SK-N-SH treated with all-trans-retinoic acid at 6 μM for 48 hours (cell line): ENCODE results near the gene MLPH.

Experiments
- ATAC-seq: fragments of 200-7000 bp; cut with Tn5 transposase; 3 replicates; pipeline ENCODE4 v1.9.1; 2020; ENCODE audit warnings: mild to moderate bottlenecking, moderate library complexity
- ARNTL ChIP-seq: fragments of 450-650 bp; formaldehyde crosslinking; IDR thresholded peaks from 2 replicates; pipeline ENCODE4 v1.5.0; 2020; ENCODE audit warnings: low read depth, mild to moderate bottlenecking, moderate library complexity, borderline replicate concordance
- BACH2 ChIP-seq: fragments of 250-450 bp; sonication (Bioruptor Pico); IDR thresholded peaks from 2 replicates; pipeline ENCODE4 v1.9.0; 2021; ENCODE audit warnings: mild to moderate bottlenecking, borderline replicate concordance
- CREB5 ChIP-seq: fragments of 250-450 bp; sonication (Bioruptor Pico); IDR thresholded peaks from 2 replicates; pipeline ENCODE4 v1.5.1; 2020; ENCODE audit warnings: low read depth, mild to moderate bottlenecking, moderate library complexity
- CSDC2 ChIP-seq: fragments of 250-450 bp; sonication (Bioruptor Pico); IDR thresholded peaks from 2 replicates; pipeline ENCODE4 v1.5.0; 2020; ENCODE audit warnings: mild to moderate bottlenecking, moderate library complexity
- CSRNP3 ChIP-seq: fragments of 250-450 bp; sonication (Bioruptor Pico); IDR thresholded peaks from 2 replicates; pipeline ENCODE4 v1.5.1; 2021; ENCODE audit warnings: mild to moderate bottlenecking, moderate library complexity
- ESRRG ChIP-seq: fragments of 250-450 bp; sonication (Bioruptor Pico); IDR thresholded peaks from 2 replicates; pipeline ENCODE4 v1.6.1; 2021; ENCODE audit warnings: mild to moderate bottlenecking
- ISL1 ChIP-seq: fragments of 250-450 bp; sonication (Bioruptor Pico); IDR thresholded peaks from 2 replicates; pipeline ENCODE4 v2.1.2; 2022; ENCODE audit warnings: mild to moderate bottlenecking, moderate library complexity
- OSR1 ChIP-seq: fragments of 250-450 bp; sonication (Bioruptor Pico); IDR thresholded peaks from 2 replicates; pipeline ENCODE4 v1.8.0; 2022; ENCODE audit warnings: moderate library complexity, mild to moderate bottlenecking, inconsistent platforms
- POU6F1 ChIP-seq: fragments of 250-450 bp; sonication (Bioruptor Pico); IDR thresholded peaks from 2 replicates; pipeline ENCODE4 v1.8.0; 2021; ENCODE audit warnings: low read depth, mild to moderate bottlenecking, moderate library complexity, borderline replicate concordance
- RARB ChIP-seq: fragments of 250-450 bp; sonication (Bioruptor Pico); IDR thresholded peaks from 2 replicates; pipeline ENCODE4 v1.8.0; 2021; ENCODE audit warnings: mild to moderate bottlenecking, moderate library complexity
- SNAI2 ChIP-seq: fragments of 250-450 bp; sonication (Bioruptor Pico); IDR thresholded peaks from 2 replicates; pipeline ENCODE4 v1.5.0; 2020; ENCODE audit warnings: mild to moderate bottlenecking, moderate library complexity
- TSHZ2 ChIP-seq: fragments of 250-450 bp; sonication (Bioruptor Pico); IDR thresholded peaks from 2 replicates; pipeline ENCODE4 v1.5.0; 2020; ENCODE audit warnings: mild to moderate bottlenecking, moderate library complexity
- ZC3H10 ChIP-seq: fragments of 250-450 bp; sonication (Bioruptor Pico); IDR thresholded peaks from 2 replicates; pipeline ENCODE4 v1.5.1; 2021; ENCODE audit warnings: mild to moderate bottlenecking, moderate library complexity
- ZFP3 ChIP-seq: fragments of 250-450 bp; sonication (Bioruptor Pico); IDR thresholded peaks from 2 replicates; pipeline ENCODE4 v1.5.0; 2020; ENCODE audit warnings: mild to moderate bottlenecking, moderate library complexity
- ZFP30 ChIP-seq: fragments of 450-650 bp; formaldehyde crosslinking; IDR thresholded peaks from 2 replicates; pipeline ENCODE4 v1.5.0; 2022; ENCODE audit warnings: mild to moderate bottlenecking, moderate library complexity
- ZNF565 ChIP-seq: fragments of 450-650 bp; formaldehyde crosslinking; conservative IDR thresholded peaks from 2 replicates; pipeline ENCODE4 v1.5.0; 2020; ENCODE audit warnings: low read depth, mild to moderate bottlenecking, moderate library complexity
- ZNF70 ChIP-seq: fragments of 450-650 bp; formaldehyde crosslinking; IDR thresholded peaks from 2 replicates; pipeline ENCODE4 v1.5.0; 2020; ENCODE audit warnings: mild to moderate bottlenecking, moderate library complexity
- ZNF8 ChIP-seq: fragments of 450-650 bp; formaldehyde crosslinking; IDR thresholded peaks from 2 replicates; pipeline ENCODE4 v1.5.0; 2020; ENCODE audit warnings: mild to moderate bottlenecking, moderate library complexity
- TF ChIP-seq, protein P1 (sequence below): fragments of 250-450 bp; sonication (Bioruptor Pico); IDR thresholded peaks from 2 replicates; pipeline ENCODE4 v1.8.0; 2020; ENCODE audit warnings: mild to moderate bottlenecking, moderate library complexity, borderline replicate concordance

Gene MLPH

GRCh38 chr2:237563816-237564215 lies 76.8 kb downstream of the MLPH start:
- TF ChIP-seq SNAI2 (CRISPR knock-in tag) (no peak), OSR1 (no peak), CSRNP3 (CRISPR knock-in tag) (no peak), ISL1 (no peak), CSDC2 (CRISPR knock-in tag) (no peak), TSHZ2 (CRISPR knock-in tag) (no peak), ESRRG (no peak), BACH2 (no peak)
- ATAC-seq = peak; percentile 24; the same call in 1 of the 3 replicates

DNA sequence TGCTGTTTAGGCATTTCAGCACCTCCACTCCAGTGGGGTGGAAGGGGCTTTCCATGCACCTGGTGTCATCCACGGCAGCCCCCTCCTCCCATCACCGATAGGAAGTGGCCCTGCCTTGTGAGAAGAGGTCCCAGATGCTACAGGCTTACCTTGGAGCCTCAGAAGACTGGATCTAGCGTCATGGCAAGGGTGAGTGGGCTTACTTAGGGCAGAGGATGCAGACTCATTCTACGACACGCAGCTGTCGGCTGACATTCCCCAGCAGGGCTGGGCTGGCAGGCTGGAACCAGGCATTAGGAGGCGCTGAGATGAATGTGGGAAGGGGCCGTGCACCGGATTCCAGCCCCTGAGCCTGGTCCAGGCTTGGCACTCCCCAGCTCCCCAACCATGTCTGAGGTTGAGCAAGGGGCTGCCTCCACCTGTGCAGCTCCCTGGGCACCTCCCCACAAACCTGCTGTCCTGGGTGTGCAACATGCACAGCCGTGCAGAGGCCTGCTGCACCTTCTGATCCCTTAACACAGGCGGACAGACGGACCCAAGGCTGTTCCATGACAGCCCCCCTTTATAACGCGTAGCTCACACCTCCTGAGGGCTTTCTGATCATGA lies 77.6 kb downstream of the MLPH start:
- ATAC-seq = no peak
- no peak for TF ChIP-seq ZNF565 (CRISPR knock-in tag)
- no peak for TF ChIP-seq POU6F1 (CRISPR knock-in tag)
- TF ChIP-seq ISL1 = no peak
- no peak for TF ChIP-seq ZNF70 (CRISPR knock-in tag)
- no peak for TF ChIP-seq ZNF8 (CRISPR knock-in tag)
- TF ChIP-seq ZFP3 (CRISPR knock-in tag) = no peak
- no peak for TF ChIP-seq CSRNP3 (CRISPR knock-in tag)
- TF ChIP-seq ARNTL (CRISPR knock-in tag) = no peak
- no peak for TF ChIP-seq ZC3H10
- no peak for TF ChIP-seq BACH2
- TF ChIP-seq ESRRG = no peak
- no peak for TF ChIP-seq CREB5 (CRISPR knock-in tag)
- TF ChIP-seq TSHZ2 (CRISPR knock-in tag) = no peak
- TF ChIP-seq RARB (CRISPR knock-in tag) = no peak
- TF ChIP-seq, protein P1, sequence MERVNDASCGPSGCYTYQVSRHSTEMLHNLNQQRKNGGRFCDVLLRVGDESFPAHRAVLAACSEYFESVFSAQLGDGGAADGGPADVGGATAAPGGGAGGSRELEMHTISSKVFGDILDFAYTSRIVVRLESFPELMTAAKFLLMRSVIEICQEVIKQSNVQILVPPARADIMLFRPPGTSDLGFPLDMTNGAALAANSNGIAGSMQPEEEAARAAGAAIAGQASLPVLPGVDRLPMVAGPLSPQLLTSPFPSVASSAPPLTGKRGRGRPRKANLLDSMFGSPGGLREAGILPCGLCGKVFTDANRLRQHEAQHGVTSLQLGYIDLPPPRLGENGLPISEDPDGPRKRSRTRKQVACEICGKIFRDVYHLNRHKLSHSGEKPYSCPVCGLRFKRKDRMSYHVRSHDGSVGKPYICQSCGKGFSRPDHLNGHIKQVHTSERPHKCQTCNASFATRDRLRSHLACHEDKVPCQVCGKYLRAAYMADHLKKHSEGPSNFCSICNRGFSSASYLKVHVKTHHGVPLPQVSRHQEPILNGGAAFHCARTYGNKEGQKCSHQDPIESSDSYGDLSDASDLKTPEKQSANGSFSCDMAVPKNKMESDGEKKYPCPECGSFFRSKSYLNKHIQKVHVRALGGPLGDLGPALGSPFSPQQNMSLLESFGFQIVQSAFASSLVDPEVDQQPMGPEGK (CRISPR knock-in tag) = no peak
- no peak for TF ChIP-seq ZFP30 (CRISPR knock-in tag)
